Hepatocyte (in vitro differentiated cells): ENCODE results near the gene ATXN10.

Experiments used
- EZH2 ChIP-seq: fragments of 200-600 bp; sonication (generic); IDR thresholded peaks from 2 replicates; pipeline ENCODE4 v1.6.1; 2016; ENCODE audit warnings: antibody characterized with exemption, mild to moderate bottlenecking, borderline replicate concordance
- EZH2phosphoT487 ChIP-seq: fragments of 200-600 bp; sonication (generic); IDR thresholded peaks from one replicate; pipeline ENCODE4 v1.6.1; 2018; ENCODE audit warnings: antibody characterized with exemption, mild to moderate bottlenecking, low read depth, moderate library complexity; ENCODE audit not compliant: unreplicated experiment, severe bottlenecking
- TF ChIP-seq, protein P1 (sequence below): fragments of 200-600 bp; sonication (generic); IDR thresholded peaks from 2 replicates; pipeline ENCODE4 v1.5.1; 2016; ENCODE audit warnings: antibody characterized with exemption, mild to moderate bottlenecking; ENCODE audit not compliant: poor library complexity

DNA sequence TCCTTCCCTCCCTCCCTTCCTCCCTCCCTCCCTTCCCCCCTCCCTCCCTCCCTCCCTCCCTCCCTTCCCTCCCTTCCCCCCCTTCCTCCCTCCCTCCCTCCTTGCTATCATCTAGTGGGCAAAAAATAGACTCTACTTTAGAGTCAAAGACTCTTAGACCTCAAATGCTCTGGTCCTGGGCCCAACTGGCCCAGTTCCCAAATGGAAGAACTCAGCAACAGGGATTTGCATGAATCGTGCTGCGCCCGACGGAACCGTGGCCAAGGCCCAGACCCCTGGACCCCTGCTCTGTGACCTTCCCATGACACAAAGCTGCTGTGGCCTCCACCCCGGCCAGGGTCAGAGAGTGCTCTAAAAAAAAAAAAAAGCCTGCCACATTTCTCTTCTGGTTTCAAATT, 207.9 kb downstream of the ATXN10 start:
- TF ChIP-seq, protein P1, sequence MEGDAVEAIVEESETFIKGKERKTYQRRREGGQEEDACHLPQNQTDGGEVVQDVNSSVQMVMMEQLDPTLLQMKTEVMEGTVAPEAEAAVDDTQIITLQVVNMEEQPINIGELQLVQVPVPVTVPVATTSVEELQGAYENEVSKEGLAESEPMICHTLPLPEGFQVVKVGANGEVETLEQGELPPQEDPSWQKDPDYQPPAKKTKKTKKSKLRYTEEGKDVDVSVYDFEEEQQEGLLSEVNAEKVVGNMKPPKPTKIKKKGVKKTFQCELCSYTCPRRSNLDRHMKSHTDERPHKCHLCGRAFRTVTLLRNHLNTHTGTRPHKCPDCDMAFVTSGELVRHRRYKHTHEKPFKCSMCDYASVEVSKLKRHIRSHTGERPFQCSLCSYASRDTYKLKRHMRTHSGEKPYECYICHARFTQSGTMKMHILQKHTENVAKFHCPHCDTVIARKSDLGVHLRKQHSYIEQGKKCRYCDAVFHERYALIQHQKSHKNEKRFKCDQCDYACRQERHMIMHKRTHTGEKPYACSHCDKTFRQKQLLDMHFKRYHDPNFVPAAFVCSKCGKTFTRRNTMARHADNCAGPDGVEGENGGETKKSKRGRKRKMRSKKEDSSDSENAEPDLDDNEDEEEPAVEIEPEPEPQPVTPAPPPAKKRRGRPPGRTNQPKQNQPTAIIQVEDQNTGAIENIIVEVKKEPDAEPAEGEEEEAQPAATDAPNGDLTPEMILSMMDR: no peak
- TF ChIP-seq EZH2phosphoT487 (no peak), EZH2 (no peak)
